WI38 (cell line): ENCODE results near the gene SDC4.

ENCODE experiments used
- H3K4me3 ChIP-seq: 2 replicates; pipeline ENCODE4 v1.5.1; 2011; ENCODE audit warnings: low read depth, mild to moderate bottlenecking, control low read depth, low read length
- TF ChIP-seq, protein P1 (sequence below): IDR thresholded peaks from 2 replicates; pipeline ENCODE4 v1.5.1; 2012; ENCODE audit warnings: low read depth, mild to moderate bottlenecking, control low read depth, low read length

The SDC4 gene

DNA sequence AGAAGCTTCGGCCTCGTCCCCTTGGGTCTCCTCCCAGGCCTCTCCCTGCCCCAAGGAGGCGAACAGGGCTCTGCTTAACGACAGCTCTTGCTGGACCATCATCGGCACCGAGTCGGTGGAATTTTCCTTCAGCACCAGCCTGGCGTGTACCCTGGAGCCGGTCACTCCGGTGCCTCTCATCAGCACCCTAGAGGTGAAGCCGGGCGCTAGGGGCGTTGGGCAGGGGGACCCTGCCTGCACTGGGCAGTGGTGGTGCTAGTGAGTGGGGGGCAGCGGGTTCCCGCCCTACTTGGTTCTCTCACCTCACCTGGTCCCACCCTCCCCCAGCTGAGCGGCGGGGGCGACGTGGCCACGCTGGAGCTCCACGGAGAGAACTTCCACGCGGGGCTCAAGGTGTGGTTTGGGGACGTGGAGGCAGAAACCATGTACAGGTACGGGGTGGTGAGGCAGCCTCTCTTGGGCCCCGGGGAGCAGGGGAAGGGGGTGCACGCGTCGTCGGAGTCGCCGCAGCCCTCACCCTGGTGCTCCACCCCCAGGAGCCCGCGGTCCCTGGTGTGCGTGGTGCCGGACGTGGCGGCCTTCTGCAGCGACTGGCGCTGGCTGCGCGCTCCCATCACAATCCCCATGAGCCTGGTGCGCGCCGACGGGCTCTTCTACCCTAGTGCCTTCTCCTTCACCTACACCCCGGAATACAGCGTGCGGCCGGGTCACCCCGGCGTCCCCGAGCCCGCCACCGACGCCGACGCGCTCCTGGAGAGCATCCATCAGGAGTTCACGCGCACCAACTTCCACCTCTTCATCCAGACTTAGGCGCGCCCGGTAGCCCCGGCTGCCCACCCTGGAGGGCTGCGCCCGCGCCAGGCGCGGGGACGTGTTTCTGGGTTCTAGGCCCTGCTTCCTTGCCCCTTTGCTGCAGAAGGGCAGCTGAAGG lies 31.8 kb downstream of the SDC4 start:
- TF ChIP-seq, protein P1, sequence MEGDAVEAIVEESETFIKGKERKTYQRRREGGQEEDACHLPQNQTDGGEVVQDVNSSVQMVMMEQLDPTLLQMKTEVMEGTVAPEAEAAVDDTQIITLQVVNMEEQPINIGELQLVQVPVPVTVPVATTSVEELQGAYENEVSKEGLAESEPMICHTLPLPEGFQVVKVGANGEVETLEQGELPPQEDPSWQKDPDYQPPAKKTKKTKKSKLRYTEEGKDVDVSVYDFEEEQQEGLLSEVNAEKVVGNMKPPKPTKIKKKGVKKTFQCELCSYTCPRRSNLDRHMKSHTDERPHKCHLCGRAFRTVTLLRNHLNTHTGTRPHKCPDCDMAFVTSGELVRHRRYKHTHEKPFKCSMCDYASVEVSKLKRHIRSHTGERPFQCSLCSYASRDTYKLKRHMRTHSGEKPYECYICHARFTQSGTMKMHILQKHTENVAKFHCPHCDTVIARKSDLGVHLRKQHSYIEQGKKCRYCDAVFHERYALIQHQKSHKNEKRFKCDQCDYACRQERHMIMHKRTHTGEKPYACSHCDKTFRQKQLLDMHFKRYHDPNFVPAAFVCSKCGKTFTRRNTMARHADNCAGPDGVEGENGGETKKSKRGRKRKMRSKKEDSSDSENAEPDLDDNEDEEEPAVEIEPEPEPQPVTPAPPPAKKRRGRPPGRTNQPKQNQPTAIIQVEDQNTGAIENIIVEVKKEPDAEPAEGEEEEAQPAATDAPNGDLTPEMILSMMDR, result no peak
- no peak overlapping the region for H3K4me3 ChIP-seq

DNA sequence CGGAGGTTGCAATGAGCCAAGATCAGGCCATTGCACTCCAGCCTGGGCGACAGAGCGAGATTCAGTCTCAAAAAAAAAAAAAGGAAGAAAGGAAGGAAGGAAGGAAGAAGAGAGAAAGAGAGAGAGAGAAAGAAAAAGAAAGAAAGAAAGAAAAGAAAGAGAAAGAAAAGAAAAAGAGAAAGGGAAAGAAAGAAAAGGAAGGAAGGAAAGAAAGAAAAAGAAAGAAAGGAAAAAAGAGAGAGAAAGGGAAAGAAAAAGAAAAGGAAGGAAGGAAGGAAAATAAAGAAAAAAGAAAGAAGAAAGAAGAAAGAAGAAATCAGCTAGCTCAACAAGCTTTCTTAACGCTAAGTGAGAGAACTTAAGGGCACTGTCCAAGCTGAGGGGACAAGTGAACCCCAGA lies 32.6 kb downstream of the SDC4 start:
- no peak overlapping the region for H3K4me3 ChIP-seq
- TF ChIP-seq, protein P1, result no peak

DNA sequence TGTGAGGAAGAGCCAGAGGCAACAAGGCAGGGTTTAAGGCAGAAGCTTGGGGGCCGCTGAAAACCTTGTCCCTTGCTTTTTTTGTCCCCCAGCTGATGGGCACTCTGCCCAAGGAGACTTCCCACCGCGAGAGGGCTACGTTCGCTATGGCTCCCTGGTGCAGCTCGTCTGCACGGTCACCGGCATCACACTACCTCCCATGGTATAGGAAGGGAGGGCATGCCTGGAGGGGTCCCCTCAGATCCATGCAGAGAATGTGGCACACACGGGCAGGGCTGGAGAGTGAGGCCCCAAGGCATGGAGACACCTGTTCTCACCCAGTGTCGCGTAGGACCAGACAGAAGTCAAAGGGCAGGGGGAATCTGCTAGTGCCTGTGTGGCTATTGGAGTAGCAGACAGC lies 34.3 kb downstream of the SDC4 start:
- TF ChIP-seq, protein P1, result no peak
- H3K4me3 ChIP-seq, result no peak overlapping the region

DNA sequence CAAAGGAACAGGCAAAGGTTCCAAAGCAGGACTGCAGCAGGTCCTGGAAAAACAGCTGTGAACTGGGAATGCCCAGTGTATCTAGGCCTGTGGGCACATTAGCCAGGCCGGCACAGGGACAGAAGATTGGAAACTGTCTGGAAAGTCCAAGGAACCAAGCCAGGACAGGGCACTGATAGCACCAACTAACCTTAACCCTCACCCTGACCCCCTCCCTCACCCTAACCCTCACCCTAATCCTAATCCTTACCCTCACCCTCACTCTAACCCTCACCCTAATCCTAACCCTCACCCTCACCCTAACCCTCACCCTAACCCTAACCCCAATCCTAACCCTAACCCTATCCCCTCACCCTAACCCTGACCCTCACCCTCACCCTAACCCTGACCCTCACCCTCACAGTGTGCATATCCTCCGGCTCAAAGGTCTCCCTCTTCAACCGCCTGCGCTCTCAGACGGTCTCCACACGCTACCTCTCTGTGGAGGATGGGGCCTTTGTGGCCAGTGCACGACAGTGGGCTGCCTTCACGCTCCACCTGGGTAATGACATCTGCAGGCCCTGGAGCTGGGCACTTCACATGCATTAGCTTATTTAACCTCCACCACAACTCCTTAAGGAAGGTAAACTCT lies 35.0 kb downstream of the SDC4 start:
- TF ChIP-seq, protein P1, result no peak

DNA sequence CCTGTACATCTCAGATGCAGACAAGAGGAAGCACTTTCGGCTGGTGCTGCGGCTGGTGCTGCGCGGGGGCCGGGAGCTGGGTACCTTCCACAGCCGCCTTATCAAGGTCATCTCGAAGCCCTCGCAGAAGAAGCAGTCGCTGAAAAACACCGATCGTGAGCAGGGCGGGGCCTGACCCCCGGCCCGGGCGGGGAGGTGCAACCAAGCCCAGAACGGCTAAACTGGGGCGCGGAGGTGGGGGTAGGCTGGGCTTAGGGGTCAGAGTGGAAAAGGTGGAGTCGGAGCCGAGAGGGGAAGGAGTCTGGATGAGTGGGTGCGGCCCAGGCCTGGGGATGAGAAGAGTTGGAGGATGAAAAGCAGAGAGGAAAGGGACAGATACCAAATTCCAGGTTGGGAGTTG lies 36.0 kb downstream of the SDC4 start:
- H3K4me3 ChIP-seq, result no peak overlapping the region
- TF ChIP-seq, protein P1, result no peak

More for the DNA sequence above, 35.0 kb downstream of the SDC4 start:
- H3K4me3 ChIP-seq, result no peak overlapping the region

DNA sequence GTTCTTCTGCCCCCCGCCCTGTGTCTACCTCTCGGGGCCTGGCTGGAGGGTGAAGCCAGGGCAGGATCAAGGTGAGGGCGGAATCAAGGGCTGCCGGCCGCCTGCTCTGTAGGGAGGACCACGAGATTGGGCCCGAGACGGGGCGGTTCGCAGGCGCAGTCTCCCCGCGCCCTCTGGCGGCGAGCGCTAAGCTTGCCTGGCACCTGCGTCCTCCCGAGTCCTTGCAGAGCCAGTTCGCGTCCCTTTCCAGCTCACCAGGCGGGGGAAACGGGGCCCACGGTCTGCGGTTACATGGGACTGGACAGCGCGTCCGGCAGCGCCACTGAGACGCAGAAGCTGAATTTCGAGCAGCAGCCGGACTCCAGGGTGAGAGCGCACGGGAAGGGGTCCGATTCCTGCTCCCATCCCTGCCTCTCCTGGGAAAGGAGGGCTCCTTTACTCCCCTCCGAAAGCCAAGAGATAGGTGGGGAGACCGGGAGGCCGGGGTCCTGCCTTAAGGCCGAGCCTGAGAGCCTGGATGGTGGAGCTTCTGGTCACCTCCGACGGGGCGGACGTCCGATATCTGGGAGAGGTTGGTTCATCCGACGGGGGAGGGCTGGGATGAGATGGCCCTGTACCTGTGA lies 36.5 kb downstream of the SDC4 start:
- TF ChIP-seq, protein P1, result peak; percentile 75
- no peak overlapping the region for H3K4me3 ChIP-seq
